DND-41 (cell line): ENCODE results near the gene MYT1.

Experiments
- CTCF ChIP-seq: IDR thresholded peaks from 2 replicates; pipeline ENCODE4 v1.5.1; 2012; ENCODE audit warnings: borderline replicate concordance, low read length, moderate library complexity, mild to moderate bottlenecking; ENCODE audit not compliant: poor library complexity, severe bottlenecking; ENCODE audit errors: extremely low read depth
- EZH2 ChIP-seq: IDR thresholded peaks from 3 replicates; pipeline ENCODE4 v1.6.1; 2012; ENCODE audit warnings: borderline replicate concordance, low read depth, mild to moderate bottlenecking, moderate library complexity, low read length, inconsistent platforms; ENCODE audit not compliant: severe bottlenecking

GRCh38 chr20:64149141-64149540, 15.1 kb upstream of the MYT1 start:
- TF ChIP-seq EZH2 (no peak), CTCF (no peak)
